ENCODE measurements around the gene CDRT4. TPM values are rescaled to one million over a fixed set of nuclear protein-coding genes. Genes with fewer than 3 reads are reported as not detected.

Gene CDRT4
- total RNA-seq, 2 experiments from 2014 or later: 3.6 to 3.7 TPM

DNA sequence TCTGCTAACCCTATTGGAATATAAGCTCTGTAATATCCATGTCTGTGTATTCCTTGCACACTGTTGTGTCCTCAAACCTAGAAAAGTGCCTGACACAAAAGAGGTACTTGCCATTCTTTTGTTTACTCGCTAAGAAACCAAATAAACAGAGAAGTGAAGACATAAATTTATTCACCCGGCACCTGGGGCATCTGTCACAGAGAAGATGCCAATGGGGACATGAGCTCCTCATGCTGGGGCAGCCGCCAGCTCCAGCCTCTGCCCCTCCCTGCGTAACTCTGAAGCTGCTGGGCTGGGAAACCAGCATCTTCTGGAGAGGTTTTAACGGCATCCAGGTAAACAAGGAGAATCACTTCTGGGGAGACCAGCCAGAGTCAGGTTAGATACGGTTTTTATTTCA is 15.1 kb upstream of the CDRT4 start:
- H3K4me1 Mint-ChIP-seq (ENCODE audit: low read depth): no peaks in the 10 kb centered on the region
- TF ChIP-seq CTCF (IDR thresholded peaks at IDR 0.05): no peak
- no peaks in the 10 kb centered on the region for H3K27me3 Mint-ChIP-seq
- ChIA-PET CTCF (no interaction called here), POLR2A (no interaction called here)
- no peak overlapping the region for H3K27ac Mint-ChIP-seq
- no peaks in the 10 kb centered on the region for H3K9me3 Mint-ChIP-seq
- H3K36me3 Mint-ChIP-seq (ENCODE audit: low read depth): no peaks in the 10 kb centered on the region
- ATAC-seq (no peak), DNase-seq (no peak)
- intact Hi-C loops (cut with micrococcal nuclease): no loop called here
- no peak overlapping the region for H3K4me3 Mint-ChIP-seq

DNA sequence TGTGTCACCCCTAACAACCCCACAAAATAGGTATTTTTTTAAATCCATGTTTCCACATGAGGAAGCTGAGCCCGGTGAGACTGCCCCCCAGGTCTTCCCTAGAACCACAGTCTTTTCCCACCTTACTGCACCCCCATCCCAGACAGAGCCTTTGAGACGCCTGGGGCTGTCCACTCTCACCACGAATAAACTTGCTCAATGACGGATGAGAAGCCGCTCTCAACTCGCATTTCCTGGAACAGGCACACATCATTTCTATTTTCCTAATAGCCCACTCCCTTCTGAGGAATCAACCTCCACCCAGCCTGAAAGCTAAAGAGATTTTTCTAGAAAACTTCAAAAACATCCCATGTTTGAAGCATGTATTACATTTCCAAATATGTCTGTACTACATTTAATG is 14.1 kb upstream of the CDRT4 start:
- Mint-ChIP-seq H3K4me1 (ENCODE audit: low read depth) (no peaks in the 10 kb centered on the region), H3K9me3 (no peaks in the 10 kb centered on the region), H3K27me3 (no peaks in the 10 kb centered on the region), H3K27ac (no peak overlapping the region), H3K4me3 (no peak overlapping the region), H3K36me3 (ENCODE audit: low read depth) (no peaks in the 10 kb centered on the region)
- ATAC-seq (no peak), DNase-seq (no peak)
- intact Hi-C loops (cut with micrococcal nuclease): no loop called here
- POLR2A ChIA-PET: no interaction called here
- CTCF ChIA-PET: no interaction called here
- TF ChIP-seq CTCF (IDR thresholded peaks at IDR 0.05): no peak

- ChIA-PET POLR2A (no interaction called here), CTCF (no interaction called here)
- Mint-ChIP-seq H3K27ac (no peak overlapping the region), H3K4me3 (no peak overlapping the region), H3K36me3 (ENCODE audit: low read depth) (peaks cover 2% of the 10 kb centered on the region), H3K4me1 (ENCODE audit: low read depth) (no peaks in the 10 kb centered on the region), H3K9me3 (no peaks in the 10 kb centered on the region), H3K27me3 (no peaks in the 10 kb centered on the region)
- no peak for ATAC-seq
- DNase-seq: no peak
- intact Hi-C loops (cut with micrococcal nuclease): no loop called here
- no peak for TF ChIP-seq CTCF (IDR thresholded peaks at IDR 0.05)
Measured at GRCh38 chr17:15480204-15480603, 12.8 kb upstream of the CDRT4 start.

GRCh38 chr17:15479703-15480102 is 12.3 kb upstream of the CDRT4 start:
- Mint-ChIP-seq H3K9me3 (no peaks in the 10 kb centered on the region), H3K27ac (no peak overlapping the region), H3K4me3 (no peak overlapping the region), H3K36me3 (ENCODE audit: low read depth) (peaks cover 2% of the 10 kb centered on the region), H3K27me3 (no peaks in the 10 kb centered on the region), H3K4me1 (ENCODE audit: low read depth) (no peaks in the 10 kb centered on the region)
- CTCF ChIA-PET: no interaction called here
- ATAC-seq: no peak
- no peak for TF ChIP-seq CTCF (IDR thresholded peaks at IDR 0.05)
- POLR2A ChIA-PET: no interaction called here
- DNase-seq: no peak
- intact Hi-C loops (cut with micrococcal nuclease): no loop called here

- H3K27me3 Mint-ChIP-seq: no peaks in the 10 kb centered on the region
- H3K9me3 Mint-ChIP-seq: no peaks in the 10 kb centered on the region
- peaks cover 5% of the 10 kb centered on the region for H3K36me3 Mint-ChIP-seq (ENCODE audit: low read depth)
- no peaks in the 10 kb centered on the region for H3K4me1 Mint-ChIP-seq (ENCODE audit: low read depth)
- ChIA-PET POLR2A (no interaction called here), CTCF (interaction anchor here (1.1 kb wide), 1 partner anchor 24 kb away, joined by 3 read pairs; no protein-coding TSS in a partner anchor)
- no peak for DNase-seq
- no peak for ATAC-seq
- no peak for TF ChIP-seq CTCF (IDR thresholded peaks at IDR 0.05)
- no peak overlapping the region for H3K27ac Mint-ChIP-seq
- intact Hi-C loops (cut with micrococcal nuclease): no loop called here
- H3K4me3 Mint-ChIP-seq: no peak overlapping the region
Measured at GRCh38 chr17:15478845-15479244, 11.4 kb upstream of the CDRT4 start.
